ENCODE data around the gene C1orf21. TPM values are rescaled to one million over a fixed set of nuclear protein-coding genes. Genes with fewer than 3 reads are reported as not detected.

Gene C1orf21
- total RNA-seq, 2 donors from 2014 or later, result 68.1 to 81.1 TPM

DNA sequence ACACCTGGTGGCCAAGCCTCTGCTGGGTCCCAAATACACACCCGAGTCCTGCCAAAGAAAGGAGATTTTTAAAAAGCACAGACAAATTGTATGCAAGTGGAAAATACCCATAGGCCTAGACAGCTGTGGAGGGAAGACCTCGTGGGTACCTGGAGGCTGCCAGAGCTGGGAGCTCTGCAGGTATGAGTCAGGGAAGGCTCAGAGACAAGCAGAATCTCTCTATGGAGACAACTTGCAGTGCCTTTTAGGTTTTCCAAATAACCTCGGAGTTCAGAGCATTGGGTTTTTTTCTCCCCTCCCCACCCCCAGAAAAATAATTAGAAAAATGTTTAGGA, 240.1 kb downstream of the C1orf21 start:
- Histone ChIP-seq H3K27ac (no peak overlapping the region), H3K9me3 (no peaks in the 10 kb centered on the region), H3K9ac (ENCODE audit: low read depth in 2 of 2, low read length in 2 of 2) (no peak overlapping the region), H3K4me1 (peaks cover 4% of the 10 kb centered on the region), H3K27me3 (no peaks in the 10 kb centered on the region), H3K4me3 (no peak overlapping the region), H3K36me3 (no peaks in the 10 kb centered on the region)
- TF ChIP-seq, protein P1, sequence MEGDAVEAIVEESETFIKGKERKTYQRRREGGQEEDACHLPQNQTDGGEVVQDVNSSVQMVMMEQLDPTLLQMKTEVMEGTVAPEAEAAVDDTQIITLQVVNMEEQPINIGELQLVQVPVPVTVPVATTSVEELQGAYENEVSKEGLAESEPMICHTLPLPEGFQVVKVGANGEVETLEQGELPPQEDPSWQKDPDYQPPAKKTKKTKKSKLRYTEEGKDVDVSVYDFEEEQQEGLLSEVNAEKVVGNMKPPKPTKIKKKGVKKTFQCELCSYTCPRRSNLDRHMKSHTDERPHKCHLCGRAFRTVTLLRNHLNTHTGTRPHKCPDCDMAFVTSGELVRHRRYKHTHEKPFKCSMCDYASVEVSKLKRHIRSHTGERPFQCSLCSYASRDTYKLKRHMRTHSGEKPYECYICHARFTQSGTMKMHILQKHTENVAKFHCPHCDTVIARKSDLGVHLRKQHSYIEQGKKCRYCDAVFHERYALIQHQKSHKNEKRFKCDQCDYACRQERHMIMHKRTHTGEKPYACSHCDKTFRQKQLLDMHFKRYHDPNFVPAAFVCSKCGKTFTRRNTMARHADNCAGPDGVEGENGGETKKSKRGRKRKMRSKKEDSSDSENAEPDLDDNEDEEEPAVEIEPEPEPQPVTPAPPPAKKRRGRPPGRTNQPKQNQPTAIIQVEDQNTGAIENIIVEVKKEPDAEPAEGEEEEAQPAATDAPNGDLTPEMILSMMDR (IDR thresholded peaks at IDR 0.05), result no peak
- no peak for DNase-seq
- intact Hi-C loops (cut with DNase I), result no loop called here

DNA sequence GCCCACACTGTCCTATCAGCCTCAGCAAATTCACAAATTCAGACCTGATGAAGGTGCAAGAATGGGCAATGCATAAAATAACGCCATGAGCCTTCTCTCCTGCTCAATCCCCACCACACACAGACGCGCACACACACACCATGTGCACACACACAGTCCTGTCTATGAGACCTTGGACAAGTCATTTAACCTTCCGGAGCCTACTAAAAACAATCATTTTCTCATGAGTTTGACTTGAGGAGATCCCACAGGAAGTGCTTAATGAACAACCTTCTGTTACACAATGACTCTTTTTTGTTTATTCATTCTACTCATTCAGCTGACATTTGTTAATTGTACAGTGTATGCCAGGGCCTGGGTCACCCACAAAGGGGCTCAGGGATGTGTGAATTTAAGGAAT, 242.4 kb downstream of the C1orf21 start:
- Histone ChIP-seq H3K9ac (ENCODE audit: low read depth in 2 of 2, low read length in 2 of 2) (no peak overlapping the region), H3K4me3 (no peak overlapping the region), H3K4me1 (no peaks in the 10 kb centered on the region), H3K27ac (no peak overlapping the region), H3K36me3 (no peaks in the 10 kb centered on the region), H3K9me3 (no peaks in the 10 kb centered on the region), H3K27me3 (no peaks in the 10 kb centered on the region)
- DNase-seq, result no peak
- intact Hi-C loops (cut with DNase I), result no loop called here
- TF ChIP-seq, protein P1 (IDR thresholded peaks at IDR 0.05), result no peak

DNA sequence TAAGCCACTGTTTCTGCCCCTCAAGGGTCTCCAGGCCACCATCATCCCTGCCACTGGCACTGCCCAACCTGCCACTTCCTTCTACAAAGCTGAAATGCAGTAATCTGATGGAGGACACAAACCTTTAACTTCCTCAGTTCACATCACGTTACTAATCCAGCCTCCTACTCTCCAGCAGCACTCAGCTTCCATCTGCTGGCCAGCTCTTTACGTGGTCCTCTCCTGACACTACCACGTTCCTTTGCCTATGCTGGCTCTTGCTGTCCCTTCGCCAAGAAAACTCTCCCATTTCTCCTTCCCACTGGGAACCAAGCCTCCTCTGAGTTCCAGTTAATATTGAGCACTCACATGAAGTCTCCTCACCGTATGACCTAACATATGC, 243.8 kb downstream of the C1orf21 start:
- no peaks in the 10 kb centered on the region for H3K4me1 ChIP-seq

DNA sequence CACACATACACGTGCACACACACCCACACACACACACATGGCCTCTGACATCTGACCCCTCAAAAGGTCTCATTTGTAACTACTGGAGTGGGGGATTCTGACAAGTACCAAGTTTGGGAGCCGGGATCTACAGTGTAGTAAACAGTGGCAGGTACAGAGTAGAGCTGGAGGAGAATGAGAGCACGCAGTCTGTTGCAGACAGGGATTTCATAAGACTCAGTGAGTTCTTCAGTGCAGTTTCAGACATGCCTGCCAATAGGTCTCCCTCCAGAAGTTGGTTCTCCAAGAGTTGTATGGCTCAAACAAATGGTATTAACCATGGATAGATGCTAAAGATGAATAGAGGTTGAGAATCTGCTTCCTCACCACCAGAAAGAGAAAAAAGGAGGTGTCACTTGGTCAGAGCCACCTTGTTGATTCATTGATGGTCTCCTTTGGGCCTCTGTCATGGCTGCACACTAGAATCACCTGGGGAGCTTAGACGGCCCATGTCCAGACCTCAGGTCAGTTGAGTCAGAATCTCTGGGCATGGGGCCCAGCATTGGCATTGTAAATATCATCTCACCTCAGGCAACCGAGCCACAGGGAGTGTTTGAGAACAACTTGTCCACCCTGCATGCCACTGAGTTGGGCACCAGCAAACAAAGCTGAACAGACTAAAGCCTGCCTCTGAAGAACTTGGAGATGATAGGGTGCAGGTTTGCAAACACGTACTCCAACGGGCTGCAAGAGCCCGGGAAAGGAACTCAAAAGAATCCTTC, 245.8 kb downstream of the C1orf21 start:
- H3K9me3 ChIP-seq, result no peaks in the 10 kb centered on the region
- no peak for DNase-seq
- TF ChIP-seq, protein P1 (IDR thresholded peaks at IDR 0.05), result no peak
- H3K36me3 ChIP-seq, result no peaks in the 10 kb centered on the region
- no peaks in the 10 kb centered on the region for H3K27me3 ChIP-seq
- no peak overlapping the region for H3K4me3 ChIP-seq
- H3K9ac ChIP-seq (ENCODE audit: low read depth in 2 of 2, low read length in 2 of 2), result no peak overlapping the region
- no peak overlapping the region for H3K27ac ChIP-seq
- intact Hi-C loops (cut with DNase I), result no loop called here
- no peaks in the 10 kb centered on the region for H3K4me1 ChIP-seq

More for the DNA sequence above, 243.8 kb downstream of the C1orf21 start:
- Histone ChIP-seq H3K4me3 (no peak overlapping the region), H3K9ac (ENCODE audit: low read depth in 2 of 2, low read length in 2 of 2) (no peak overlapping the region), H3K27ac (no peak overlapping the region), H3K27me3 (no peaks in the 10 kb centered on the region), H3K9me3 (no peaks in the 10 kb centered on the region), H3K36me3 (no peaks in the 10 kb centered on the region)
- TF ChIP-seq, protein P1 (IDR thresholded peaks at IDR 0.05), result no peak
- intact Hi-C loops (cut with DNase I), result no loop called here
- DNase-seq, result no peak

DNA sequence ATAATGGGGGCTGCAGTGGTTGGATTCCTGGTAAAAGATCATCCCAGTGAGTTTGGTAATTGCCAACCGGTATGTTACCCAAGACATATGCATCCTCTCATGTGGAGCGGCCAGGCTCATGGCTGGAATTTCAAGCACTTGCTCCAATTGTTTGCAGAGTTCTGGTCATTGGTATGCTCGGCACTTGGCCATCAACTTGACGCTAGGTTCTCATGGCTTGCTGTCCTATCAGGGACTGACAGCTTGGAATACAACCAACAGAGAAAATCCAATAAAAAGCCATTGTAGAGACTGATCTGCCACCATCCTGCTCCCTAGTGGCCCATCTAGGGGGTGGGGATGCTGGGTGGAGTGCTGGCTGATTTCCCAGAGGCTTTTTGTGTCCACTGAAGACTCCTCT, 247.0 kb downstream of the C1orf21 start:
- Histone ChIP-seq H3K4me1 (no peaks in the 10 kb centered on the region), H3K9me3 (no peaks in the 10 kb centered on the region), H3K4me3 (no peak overlapping the region), H3K27ac (no peak overlapping the region), H3K27me3 (no peaks in the 10 kb centered on the region), H3K36me3 (no peaks in the 10 kb centered on the region), H3K9ac (ENCODE audit: low read depth in 2 of 2, low read length in 2 of 2) (no peak overlapping the region)
- TF ChIP-seq, protein P1 (IDR thresholded peaks at IDR 0.05), result no peak
- intact Hi-C loops (cut with DNase I), result no loop called here
- DNase-seq, result no peak
